Fibroblast of lung (primary cell): Measurements from ENCODE around the gene STPG2. TPM values are rescaled to one million over a fixed set of nuclear protein-coding genes. Genes with fewer than 3 reads are reported as not detected.
A peak's percentile ranks its signal among the peaks of the same experiment; 100 is the strongest.

Source experiments
- DNase-seq, 2 donors: peaks; one replicate each; pipeline versions ENCODE4 v3.0.0 to v3.0.0-alpha.2; 2010; ENCODE audit warnings: low read depth in 2 of 2
- H2AFZ ChIP-seq: 2 replicates; pipeline ENCODE4 v1.5.1; 2012; ENCODE audit warnings: low read length, control low read depth, inconsistent platforms
- H3K27ac ChIP-seq: 2 replicates; pipeline ENCODE4 v1.5.1; 2011; ENCODE audit warnings: low read length, control low read depth; ENCODE audit not compliant: insufficient read depth
- H3K27me3 ChIP-seq: 2 replicates; pipeline ENCODE4 v1.5.1; 2011; ENCODE audit warnings: mild to moderate bottlenecking, low read length; ENCODE audit not compliant: control insufficient read depth, insufficient read depth
- H3K36me3 ChIP-seq: 2 replicates; pipeline ENCODE4 v1.5.1; 2011; ENCODE audit warnings: low read length; ENCODE audit not compliant: control insufficient read depth, insufficient read depth
- H3K4me1 ChIP-seq: 2 replicates; pipeline ENCODE4 v1.5.1; 2011; ENCODE audit warnings: low read length; ENCODE audit not compliant: control insufficient read depth, insufficient read depth; ENCODE audit errors: extremely low read depth
- H3K4me2 ChIP-seq: 2 replicates; pipeline ENCODE4 v1.5.1; 2011; ENCODE audit warnings: low read length, control low read depth; ENCODE audit not compliant: insufficient read depth; ENCODE audit errors: extremely low read depth
- H3K4me3 ChIP-seq, 4 experiments: fragments of 200-600 bp in 1 of 4; sonication (generic) in 1 of 4; replicated peaks in 1 of 4; 2 replicates each; pipeline ENCODE4 v1.5.1; 2011 to 2016; ENCODE audit warnings: low read length in 4 of 4, low read depth in 3 of 4, mild to moderate bottlenecking in 3 of 4, control low read depth in 2 of 4, inconsistent platforms in 1 of 4, mixed read lengths in 1 of 4; ENCODE audit not compliant: insufficient read depth in 1 of 4; ENCODE audit errors: control extremely low read depth in 1 of 4
- H3K79me2 ChIP-seq: 2 replicates; pipeline ENCODE4 v1.5.1; 2012; ENCODE audit warnings: mild to moderate bottlenecking, low read length, inconsistent platforms; ENCODE audit not compliant: control insufficient read depth, insufficient read depth
- H3K9ac ChIP-seq: 2 replicates; pipeline ENCODE4 v1.5.1; 2011; ENCODE audit warnings: mild to moderate bottlenecking, low read length, control low read depth; ENCODE audit not compliant: insufficient read depth
- H3K9me3 ChIP-seq: 2 replicates; pipeline ENCODE4 v1.5.1; 2012; ENCODE audit warnings: low read depth, low read length; ENCODE audit not compliant: control insufficient read depth, insufficient read depth
- H4K20me1 ChIP-seq: 2 replicates; pipeline ENCODE4 v1.5.1; 2011; ENCODE audit warnings: low read length; ENCODE audit not compliant: control insufficient read depth, insufficient read depth; ENCODE audit errors: extremely low read depth
- CTCF ChIP-seq, 2 donors: IDR thresholded peaks in 1 of 2; conservative IDR thresholded peaks in 1 of 2; 1 replicate in 1 of 2; 2 replicates in 1 of 2; pipeline ENCODE4 v1.5.1; 2011 to 2012; ENCODE audit warnings: low read length in 2 of 2, control low read depth in 1 of 2, inconsistent platforms in 1 of 2, low read depth in 1 of 2, mild to moderate bottlenecking in 1 of 2
- EZH2 ChIP-seq: IDR thresholded peaks from 2 replicates; pipeline ENCODE4 v1.5.1; 2012; ENCODE audit warnings: low read length, control low read depth, mild to moderate bottlenecking; ENCODE audit errors: missing control alignments
- polyA plus RNA-seq, 2 donors: library from polyadenylated mRNA; depleted of rRNA in 1 of 2; stranded (reverse) in 1 of 2; unstranded in 1 of 2; fragments of >200 nt; gene quantifications; 2 replicates each; pipeline ENCODE4 v1.2.1, GENCODE V29; 2011 to 2012; ENCODE audit warnings: missing spikeins in 1 of 2
- total RNA-seq: library from RNA; depleted of rRNA; stranded (reverse); fragments of >200 nt; gene quantifications from 2 replicates; pipeline ENCODE4 v1.2.1, GENCODE V29; 2014

Gene STPG2
- total and polyA plus RNA-seq, 2 donors (not counting 1 experiment from before 2014, with no cell fraction given), result 0.17 TPM; not detected in 1

- TF ChIP-seq EZH2, result no peak
- no peak for TF ChIP-seq CTCF (conservative IDR thresholded peaks at IDR 0.05 in 1 of 2, IDR thresholded peaks at IDR 0.05 in 1 of 2; ENCODE audit: low read depth in 1 of 2, low read length in 2 of 2)
- Histone ChIP-seq H3K9ac (no peak overlapping the region), H3K9me3 (no peaks in the 10 kb centered on the region), H3K4me1 (no peaks in the 10 kb centered on the region), H3K79me2 (no peaks in the 10 kb centered on the region), H4K20me1 (no peaks in the 10 kb centered on the region), H3K27me3 (no peaks in the 10 kb centered on the region), H3K36me3 (no peaks in the 10 kb centered on the region), H3K27ac (no peak overlapping the region), H2AFZ (no peak overlapping the region), H3K4me3 (no peak overlapping the region), H3K4me2 (no peak overlapping the region)
- DNase-seq, result no peak
Measured at GRCh38 chr4:98151145-98151924, 8.1 kb upstream of the STPG2 start.

GRCh38 chr4:98150092-98150761, 7.0 kb upstream of the STPG2 start:
- H3K27me3 ChIP-seq, result no peaks in the 10 kb centered on the region
- H3K4me2 ChIP-seq, result no peak overlapping the region
- no peak for TF ChIP-seq EZH2
- TF ChIP-seq CTCF (conservative IDR thresholded peaks at IDR 0.05 in 1 of 2, IDR thresholded peaks at IDR 0.05 in 1 of 2; ENCODE audit: low read depth in 1 of 2, low read length in 2 of 2), result no peak
- H3K36me3 ChIP-seq, result no peaks in the 10 kb centered on the region
- no peaks in the 10 kb centered on the region for H3K4me1 ChIP-seq
- peak; percentile 5 to 46 for DNase-seq
- no peaks in the 10 kb centered on the region for H4K20me1 ChIP-seq
- no peak overlapping the region for H3K4me3 ChIP-seq
- H3K27ac ChIP-seq, result no peak overlapping the region
- no peak overlapping the region for H2AFZ ChIP-seq
- no peak overlapping the region for H3K9ac ChIP-seq
- H3K9me3 ChIP-seq, result no peaks in the 10 kb centered on the region
- no peaks in the 10 kb centered on the region for H3K79me2 ChIP-seq

DNA sequence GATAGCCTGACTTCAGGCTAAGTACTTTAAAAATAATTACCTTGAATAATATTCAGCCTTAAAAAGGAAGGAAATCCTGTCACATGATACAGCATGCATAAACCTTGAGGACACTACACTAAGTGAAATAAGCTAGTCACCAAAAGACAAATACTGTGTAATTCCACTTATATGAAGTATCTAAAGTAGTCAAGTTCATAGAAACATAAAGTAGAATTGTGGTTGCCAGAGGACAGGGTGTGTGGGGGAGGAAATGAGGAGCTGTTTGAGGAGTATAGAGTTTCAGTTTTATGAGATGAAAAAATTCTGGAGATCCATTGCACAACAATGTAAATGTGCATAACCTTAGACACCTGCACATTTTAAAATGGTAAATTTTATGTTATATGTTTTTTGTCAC, 5.6 kb upstream of the STPG2 start:
- TF ChIP-seq CTCF (conservative IDR thresholded peaks at IDR 0.05 in 1 of 2, IDR thresholded peaks at IDR 0.05 in 1 of 2; ENCODE audit: low read depth in 1 of 2, low read length in 2 of 2) (no peak), EZH2 (no peak)
- Histone ChIP-seq H3K27me3 (no peaks in the 10 kb centered on the region), H3K4me1 (no peaks in the 10 kb centered on the region), H3K79me2 (no peaks in the 10 kb centered on the region), H2AFZ (no peak overlapping the region), H3K4me2 (no peak overlapping the region), H4K20me1 (no peaks in the 10 kb centered on the region), H3K4me3 (no peak overlapping the region), H3K27ac (no peak overlapping the region), H3K36me3 (no peaks in the 10 kb centered on the region), H3K9me3 (no peaks in the 10 kb centered on the region), H3K9ac (no peak overlapping the region)
- DNase-seq, result no peak
